Measurements from ENCODE around the gene CDC14A. TPM values are rescaled to one million over a fixed set of nuclear protein-coding genes. Genes with fewer than 3 reads are reported as not detected.

Gene CDC14A
- total and polyA plus RNA-seq, 10 donors: 3.8 to 58.5 (median 27.3) TPM

DNA sequence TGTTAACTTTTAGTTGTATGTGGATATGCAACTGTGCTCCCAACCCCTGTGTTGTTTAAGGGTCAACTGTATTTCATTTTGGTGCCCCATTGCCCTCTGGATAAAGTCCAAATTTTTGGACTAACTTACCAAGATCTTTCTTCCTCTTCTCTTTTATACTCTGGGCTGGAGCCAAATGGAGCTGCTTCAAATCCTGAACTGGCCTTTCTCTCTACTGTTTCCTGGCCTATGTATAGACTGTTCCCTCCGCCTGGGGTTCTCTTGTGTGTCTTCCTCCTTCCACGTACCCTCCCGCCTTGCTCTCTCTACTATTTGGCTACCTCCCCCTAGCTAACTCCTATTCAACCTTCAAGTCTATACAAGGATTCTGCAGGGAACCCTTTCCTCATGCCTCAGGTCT is 8.4 kb upstream of the CDC14A start:
- 28 to 52% (median 36%) methylated on average over 3 of the region's 3 CpGs for WGBS, 5 donors

DNA sequence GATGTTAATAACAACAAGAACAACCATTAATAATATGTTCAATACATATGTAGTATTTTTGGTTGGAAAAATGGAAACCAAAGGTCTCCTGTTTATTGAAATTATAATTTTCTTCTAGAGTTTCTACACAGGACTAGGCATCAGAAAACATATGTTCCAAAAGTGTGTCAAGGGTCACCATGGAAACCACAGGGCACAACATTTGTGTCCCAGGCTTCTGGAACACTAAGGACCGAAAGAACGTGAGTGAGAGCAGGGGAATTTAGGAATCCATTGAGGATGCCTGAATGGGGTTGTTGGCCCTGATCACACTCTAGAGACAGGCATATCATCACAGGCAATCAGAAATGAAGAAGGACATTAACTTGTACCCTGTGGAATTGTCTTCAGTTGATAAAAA is 7.5 kb upstream of the CDC14A start:
- TF ChIP-seq POLR2A (IDR thresholded peaks at IDR 0.05) (no peak), POLR2AphosphoS5 (IDR thresholded peaks at IDR 0.05) (no peak)
- TF ChIP-seq, protein P1, sequence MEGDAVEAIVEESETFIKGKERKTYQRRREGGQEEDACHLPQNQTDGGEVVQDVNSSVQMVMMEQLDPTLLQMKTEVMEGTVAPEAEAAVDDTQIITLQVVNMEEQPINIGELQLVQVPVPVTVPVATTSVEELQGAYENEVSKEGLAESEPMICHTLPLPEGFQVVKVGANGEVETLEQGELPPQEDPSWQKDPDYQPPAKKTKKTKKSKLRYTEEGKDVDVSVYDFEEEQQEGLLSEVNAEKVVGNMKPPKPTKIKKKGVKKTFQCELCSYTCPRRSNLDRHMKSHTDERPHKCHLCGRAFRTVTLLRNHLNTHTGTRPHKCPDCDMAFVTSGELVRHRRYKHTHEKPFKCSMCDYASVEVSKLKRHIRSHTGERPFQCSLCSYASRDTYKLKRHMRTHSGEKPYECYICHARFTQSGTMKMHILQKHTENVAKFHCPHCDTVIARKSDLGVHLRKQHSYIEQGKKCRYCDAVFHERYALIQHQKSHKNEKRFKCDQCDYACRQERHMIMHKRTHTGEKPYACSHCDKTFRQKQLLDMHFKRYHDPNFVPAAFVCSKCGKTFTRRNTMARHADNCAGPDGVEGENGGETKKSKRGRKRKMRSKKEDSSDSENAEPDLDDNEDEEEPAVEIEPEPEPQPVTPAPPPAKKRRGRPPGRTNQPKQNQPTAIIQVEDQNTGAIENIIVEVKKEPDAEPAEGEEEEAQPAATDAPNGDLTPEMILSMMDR (IDR thresholded peaks at IDR 0.05 in 8 of 11, conservative IDR thresholded peaks at IDR 0.05 in 3 of 11): no peak

More for the DNA sequence above, 8.4 kb upstream of the CDC14A start:
- Histone ChIP-seq H3K27ac (peak overlapping the region in 2 of 8 donors; percentile 16 to 20), H3K4me1 (peaks cover 0 to 13% (median 0%) of the 10 kb centered on the region in 6 donors), H3K9me3 (no peaks in the 10 kb centered on the region), H3K4me3 (no peak overlapping the region), H3K36me3 (no peaks in the 10 kb centered on the region), H3K27me3 (replicated peaks in 1 of 7) (no peaks in the 10 kb centered on the region)
- no peak for DNase-seq
- TF ChIP-seq POLR2AphosphoS5 (IDR thresholded peaks at IDR 0.05) (no peak), POLR2A (IDR thresholded peaks at IDR 0.05) (no peak)
- TF ChIP-seq, protein P1 (IDR thresholded peaks at IDR 0.05 in 8 of 11, conservative IDR thresholded peaks at IDR 0.05 in 3 of 11): no peak
- intact Hi-C loops (cut with DNase I; ENCODE audit: low total_unique reads): no loop called here

DNA sequence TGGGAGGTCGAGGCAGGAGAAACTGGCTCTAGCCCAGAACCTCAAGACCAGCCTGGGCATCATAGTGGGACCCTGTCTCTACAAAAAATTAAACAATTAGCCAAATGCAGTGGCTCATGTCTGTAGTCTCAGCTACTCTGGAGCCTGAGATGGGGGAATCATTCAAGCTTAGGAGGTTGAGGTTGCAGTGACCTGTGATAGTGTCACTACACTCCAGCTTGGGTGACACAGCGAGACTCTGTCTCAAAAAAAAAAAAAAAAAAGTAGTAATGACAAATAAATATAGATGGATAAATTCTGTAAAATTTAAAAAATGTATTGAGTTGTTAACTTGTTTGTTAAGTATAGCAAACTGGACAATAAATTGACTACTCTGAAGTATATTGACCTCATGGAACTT is 5.9 kb upstream of the CDC14A start:
- Histone ChIP-seq H3K4me3 (no peak overlapping the region), H3K27ac (no peak overlapping the region), H3K27me3 (replicated peaks in 1 of 7) (no peaks in the 10 kb centered on the region), H3K36me3 (no peaks in the 10 kb centered on the region), H3K4me1 (peaks cover 0 to 20% (median 7%) of the 10 kb centered on the region in 6 donors), H3K9me3 (no peaks in the 10 kb centered on the region)
- 89 to 96% (median 91%) methylated on average over 2 of the region's 2 CpGs for whole genome bisulfite sequencing, 5 donors
- intact Hi-C loops (cut with DNase I; ENCODE audit: low total_unique reads): no loop called here
- TF ChIP-seq, protein P1 (IDR thresholded peaks at IDR 0.05 in 8 of 11, conservative IDR thresholded peaks at IDR 0.05 in 3 of 11): no peak
- TF ChIP-seq POLR2A (IDR thresholded peaks at IDR 0.05) (no peak), POLR2AphosphoS5 (IDR thresholded peaks at IDR 0.05) (no peak)
- DNase-seq: no peak

More for the DNA sequence above, 7.5 kb upstream of the CDC14A start:
- peaks cover 0 to 13% (median 0%) of the 10 kb centered on the region in 6 donors for H3K4me1 ChIP-seq
- intact Hi-C loops (cut with DNase I; ENCODE audit: low total_unique reads): no loop called here
- no peaks in the 10 kb centered on the region for H3K9me3 ChIP-seq
- H3K4me3 ChIP-seq: no peak overlapping the region
- H3K27me3 ChIP-seq (replicated peaks in 1 of 7): no peaks in the 10 kb centered on the region
- no peak overlapping the region for H3K27ac ChIP-seq
- WGBS, 5 donors: 81 to 88% (median 87%) methylated on average over 2 of the region's 2 CpGs
- DNase-seq: no peak
- no peaks in the 10 kb centered on the region for H3K36me3 ChIP-seq

DNA sequence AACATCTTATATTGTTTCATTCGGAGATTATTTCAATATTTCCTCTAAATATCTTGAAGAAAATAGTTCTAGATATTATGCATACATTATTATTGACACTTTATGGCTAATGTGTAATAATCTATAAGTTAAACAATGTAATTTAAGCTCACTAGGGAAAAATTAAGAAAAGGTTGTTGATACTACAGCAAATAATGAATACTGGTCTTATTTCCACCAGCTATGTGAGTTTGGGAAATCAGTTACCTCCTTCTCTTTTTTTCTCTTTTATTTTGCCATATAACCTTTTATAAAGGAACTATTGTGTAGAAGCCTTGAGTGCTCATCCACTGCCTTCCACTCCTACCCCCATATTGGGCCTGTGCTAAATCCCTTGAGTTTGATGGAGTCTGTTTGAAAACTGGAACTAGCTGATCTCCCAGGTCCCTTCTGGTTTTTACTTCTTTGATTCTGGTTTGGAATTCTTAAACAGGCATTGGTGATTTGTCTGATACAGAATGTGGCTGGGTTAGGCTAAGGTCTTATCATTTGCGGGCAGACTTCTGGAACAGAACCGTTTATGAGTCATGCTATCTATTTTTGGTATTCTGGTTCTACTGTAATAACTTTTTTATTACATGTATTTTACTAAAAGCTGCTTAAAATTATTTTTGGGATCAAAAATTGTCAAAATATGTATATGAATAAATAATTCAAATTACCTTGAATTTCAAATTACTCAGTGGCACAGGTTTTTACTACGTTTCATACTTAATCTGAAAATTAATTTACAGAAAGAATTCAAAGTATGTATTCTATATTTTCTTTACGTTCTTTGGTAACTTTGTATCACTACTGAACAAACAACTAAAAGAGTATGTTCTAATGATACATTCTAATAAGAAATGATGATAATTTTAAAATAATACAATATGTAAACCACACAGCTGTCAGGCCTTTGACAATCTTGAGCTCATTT is 5.0 kb upstream of the CDC14A start:
- TF ChIP-seq POLR2AphosphoS5 (IDR thresholded peaks at IDR 0.05): no peak
- TF ChIP-seq, protein P1 (IDR thresholded peaks at IDR 0.05 in 8 of 11, conservative IDR thresholded peaks at IDR 0.05 in 3 of 11): no peak
- no peak for TF ChIP-seq POLR2A (IDR thresholded peaks at IDR 0.05)
- peaks cover 0 to 20% (median 7%) of the 10 kb centered on the region in 6 donors for H3K4me1 ChIP-seq
- H3K27me3 ChIP-seq (replicated peaks in 1 of 7): no peaks in the 10 kb centered on the region
- no peaks in the 10 kb centered on the region for H3K9me3 ChIP-seq
- H3K27ac ChIP-seq: no peak overlapping the region
- 71 to 83% (median 75%) methylated on average over 5 of the region's 5 CpGs for WGBS, 5 donors
- intact Hi-C loops (cut with DNase I; ENCODE audit: low total_unique reads): no loop called here
- H3K36me3 ChIP-seq: no peaks in the 10 kb centered on the region
- H3K4me3 ChIP-seq: no peak overlapping the region
- DNase-seq: no peak
